ENCODE data around the gene MRPL10.

GRCh38 chr17:47810901-47811635 lies 20.3 kb downstream of the MRPL10 start:
- TF ChIP-seq HOXA7 (CRISPR knock-in tag; IDR thresholded peaks at IDR 0.05) (no peak), EP300 (IDR thresholded peaks at IDR 0.05) (no peak), JUN (IDR thresholded peaks at IDR 0.05) (no peak), ESRRA (IDR thresholded peaks at IDR 0.05; ENCODE audit: borderline replicate concordance, low read length) (no peak), KDM1A (IDR thresholded peaks at IDR 0.05; ENCODE audit: low read depth) (no peak), PBX3 (IDR thresholded peaks at IDR 0.05) (no peak), MAZ (IDR thresholded peaks at IDR 0.05; ENCODE audit: borderline replicate concordance, low read depth, low read length) (no peak), CTCF (IDR thresholded peaks at IDR 0.05) (no peak), SMC3 (IDR thresholded peaks at IDR 0.05) (no peak), MAX (IDR thresholded peaks at IDR 0.05) (no peak), POLR2A (IDR thresholded peaks at IDR 0.05; ENCODE audit: low read length) (no peak)
